ENCODE data around the gene PPP1R2.

The PPP1R2 gene

DNA sequence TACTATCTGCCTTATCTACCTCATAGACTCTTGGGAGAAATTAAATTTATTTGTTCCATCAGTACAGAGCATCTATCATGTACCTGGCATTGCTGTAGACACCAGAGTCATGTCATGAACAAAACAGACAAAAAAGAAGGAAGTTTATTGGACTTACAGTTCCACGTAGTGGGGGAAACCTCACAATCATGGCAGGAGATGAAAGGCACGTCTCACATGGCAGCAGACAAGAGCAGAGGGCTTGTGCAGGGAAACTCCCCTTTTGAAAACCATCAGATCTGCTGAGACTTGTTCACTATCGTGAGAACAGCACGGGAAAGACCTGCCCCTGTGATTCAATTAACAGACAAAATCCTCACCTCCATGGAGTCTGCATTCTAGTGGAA lies 74.7 kb downstream of the PPP1R2 start:
- Histone ChIP-seq H3K4me1 (no peaks in the 10 kb centered on the region), H3K27me3 (no peaks in the 10 kb centered on the region), H3K36me3 (no peaks in the 10 kb centered on the region), H3K27ac (no peak overlapping the region), H3K9me3 (no peaks in the 10 kb centered on the region), H3K4me3 (no peak overlapping the region)
- no peak for DNase-seq
- TF ChIP-seq, protein P1, sequence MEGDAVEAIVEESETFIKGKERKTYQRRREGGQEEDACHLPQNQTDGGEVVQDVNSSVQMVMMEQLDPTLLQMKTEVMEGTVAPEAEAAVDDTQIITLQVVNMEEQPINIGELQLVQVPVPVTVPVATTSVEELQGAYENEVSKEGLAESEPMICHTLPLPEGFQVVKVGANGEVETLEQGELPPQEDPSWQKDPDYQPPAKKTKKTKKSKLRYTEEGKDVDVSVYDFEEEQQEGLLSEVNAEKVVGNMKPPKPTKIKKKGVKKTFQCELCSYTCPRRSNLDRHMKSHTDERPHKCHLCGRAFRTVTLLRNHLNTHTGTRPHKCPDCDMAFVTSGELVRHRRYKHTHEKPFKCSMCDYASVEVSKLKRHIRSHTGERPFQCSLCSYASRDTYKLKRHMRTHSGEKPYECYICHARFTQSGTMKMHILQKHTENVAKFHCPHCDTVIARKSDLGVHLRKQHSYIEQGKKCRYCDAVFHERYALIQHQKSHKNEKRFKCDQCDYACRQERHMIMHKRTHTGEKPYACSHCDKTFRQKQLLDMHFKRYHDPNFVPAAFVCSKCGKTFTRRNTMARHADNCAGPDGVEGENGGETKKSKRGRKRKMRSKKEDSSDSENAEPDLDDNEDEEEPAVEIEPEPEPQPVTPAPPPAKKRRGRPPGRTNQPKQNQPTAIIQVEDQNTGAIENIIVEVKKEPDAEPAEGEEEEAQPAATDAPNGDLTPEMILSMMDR (IDR thresholded peaks at IDR 0.05) = no peak
- intact Hi-C loops (cut with DNase I; ENCODE audit: low total_unique reads) = no loop called here

DNA sequence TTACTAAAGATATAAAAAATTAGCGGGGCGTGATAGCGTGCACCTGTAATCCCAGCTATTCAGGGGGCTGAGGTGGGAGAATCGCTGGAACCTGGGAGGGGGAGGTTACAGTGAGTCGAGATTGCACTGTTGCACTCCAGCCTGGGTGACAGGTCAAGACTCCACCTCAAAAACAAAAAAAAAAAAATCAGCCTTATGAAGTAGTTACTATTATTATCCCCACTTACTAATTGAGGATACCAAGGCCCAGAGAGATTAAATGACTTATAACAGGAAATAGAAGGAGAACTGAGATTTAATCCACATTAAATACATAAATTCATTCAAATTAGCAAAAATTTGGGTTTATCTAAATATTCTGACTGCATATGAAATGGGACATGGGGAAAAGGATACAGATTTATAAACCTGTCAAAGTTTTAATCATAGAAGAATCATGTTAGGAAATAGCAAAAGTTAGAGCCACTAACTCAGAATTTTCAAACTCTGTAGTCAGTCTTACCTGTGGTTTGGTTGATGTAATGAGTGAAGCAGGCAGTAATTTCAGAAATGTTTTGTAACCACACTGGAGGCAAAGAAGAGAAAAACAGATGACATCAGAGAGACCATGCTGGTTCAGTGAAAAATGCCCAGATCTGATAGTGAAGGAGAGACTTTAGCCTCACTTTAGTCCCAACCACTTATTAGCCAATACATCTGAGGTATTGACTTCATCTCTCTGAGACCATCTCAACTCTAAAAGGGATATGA lies 75.3 kb downstream of the PPP1R2 start:
- no peaks in the 10 kb centered on the region for H3K27me3 ChIP-seq
- TF ChIP-seq, protein P1 (IDR thresholded peaks at IDR 0.05) = no peak
- H3K9me3 ChIP-seq = no peaks in the 10 kb centered on the region
- H3K4me3 ChIP-seq = no peak overlapping the region
- intact Hi-C loops (cut with DNase I; ENCODE audit: low total_unique reads) = no loop called here
- H3K4me1 ChIP-seq = no peaks in the 10 kb centered on the region
- no peaks in the 10 kb centered on the region for H3K36me3 ChIP-seq
- no peak for DNase-seq
- no peak overlapping the region for H3K27ac ChIP-seq

DNA sequence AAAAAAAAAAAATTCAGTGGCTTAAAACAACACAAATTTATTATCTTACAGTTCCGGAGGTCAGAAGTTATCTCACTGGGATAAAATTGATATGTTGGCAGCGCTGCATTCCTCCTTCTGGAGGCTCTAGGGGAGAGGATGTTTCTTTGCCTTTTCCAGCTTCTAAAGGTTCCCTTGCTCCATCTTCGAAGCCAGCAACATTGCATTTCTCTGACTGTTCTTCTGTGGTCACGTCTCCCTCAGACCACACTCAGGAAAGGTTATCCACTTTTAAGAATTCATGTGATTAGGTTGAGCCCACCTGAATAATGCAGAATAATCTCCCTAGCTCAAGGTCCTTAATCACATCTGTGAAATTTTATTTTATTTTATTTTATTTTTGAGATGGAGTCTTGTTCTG lies 76.9 kb downstream of the PPP1R2 start:
- DNase-seq = no peak
- H3K4me3 ChIP-seq = no peak overlapping the region

More for the DNA sequence above, 76.9 kb downstream of the PPP1R2 start:
- intact Hi-C loops (cut with DNase I; ENCODE audit: low total_unique reads) = no loop called here
- Histone ChIP-seq H3K27ac (no peak overlapping the region), H3K36me3 (no peaks in the 10 kb centered on the region), H3K4me1 (no peaks in the 10 kb centered on the region), H3K27me3 (no peaks in the 10 kb centered on the region), H3K9me3 (no peaks in the 10 kb centered on the region)
- TF ChIP-seq, protein P1 (IDR thresholded peaks at IDR 0.05) = no peak

All from tibial artery (tissue), 4 donors.